PFSK-1 (cell line): ENCODE results near the gene CYP27A1.

Source experiments
- FOXP2 ChIP-seq: optimal IDR thresholded peaks from 2 replicates; pipeline ENCODE3; 2011; ENCODE audit warnings: borderline replicate concordance, control low read depth, inconsistent platforms; ENCODE audit not compliant: insufficient read depth; ENCODE audit errors: extremely low read length, extremely low read depth
- SIN3A ChIP-seq: IDR thresholded peaks from 2 replicates; pipeline ENCODE4 v1.6.1; 2012; ENCODE audit warnings: mild to moderate bottlenecking, low read length, moderate library complexity, borderline replicate concordance; ENCODE audit not compliant: insufficient read depth

DNA sequence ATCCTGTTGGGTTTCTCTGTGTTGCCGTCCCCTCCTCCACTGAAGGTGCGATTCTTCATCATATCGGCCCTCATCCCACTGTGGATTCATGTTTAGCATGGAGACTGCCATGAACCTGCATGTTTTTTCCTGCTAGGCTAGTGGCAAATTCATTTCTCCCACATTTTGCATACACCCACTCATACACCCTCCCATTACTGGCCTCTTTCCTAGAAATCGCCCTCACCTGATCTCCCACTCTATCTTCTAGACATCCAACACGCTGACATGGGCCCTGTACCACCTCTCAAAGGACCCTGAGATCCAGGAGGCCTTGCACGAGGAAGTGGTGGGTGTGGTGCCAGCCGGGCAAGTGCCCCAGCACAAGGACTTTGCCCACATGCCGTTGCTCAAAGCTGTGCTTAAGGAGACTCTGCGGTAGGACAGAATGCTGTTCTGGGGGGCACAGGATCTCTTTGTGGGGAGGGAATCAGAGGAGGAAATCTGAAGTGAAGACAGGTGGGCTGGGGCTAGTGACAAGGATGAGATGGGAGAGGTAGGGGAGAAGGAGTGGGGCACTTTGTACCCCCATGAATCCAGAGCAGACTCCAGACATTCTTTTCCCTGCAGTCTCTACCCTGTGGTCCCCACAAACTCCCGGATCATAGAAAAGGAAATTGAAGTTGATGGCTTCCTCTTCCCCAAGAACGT, 32.0 kb downstream of the CYP27A1 start:
- no peak for TF ChIP-seq FOXP2
- no peak for TF ChIP-seq SIN3A
